A549 treated with GW870086 at 1 μM for 4 hours (cell line): Measurements from ENCODE around the gene EGR1. TPM values are rescaled to one million over a fixed set of nuclear protein-coding genes. Genes with fewer than 3 reads are reported as not detected.

Source experiments
- total RNA-seq: library from RNA; stranded (reverse); fragments of 200-300 nt; extraction: Qiagen RNA extraction; gene quantifications from 5 replicates; pipeline ENCODE4 v1.2.3, GENCODE V29; 2022; ENCODE audit warnings: low read depth

The EGR1 gene
- total RNA-seq = 8.5 to 13.4 TPM (median 10.9 TPM) in 5 replicates

GRCh38 chr5:138465261-138466124, at the start of gene EGR1:
TSS of gene EGR1 (plus strand) at chr5:138465479. CDS start at chr5:138465762, 283 bp downstream.

GRCh38 chr5:138438724-138439476, 26.4 kb upstream of the EGR1 start, which contains the start of gene REEP2:
TSS of gene REEP2 (plus strand) at chr5:138439057. CDS start at chr5:138439209, 152 bp downstream.

Other genes starting within 250 kb of the EGR1 start
- gene GFRA3, start 190.9 kb upstream of the EGR1 start, total RNA-seq = 0.06 to 0.11 TPM in 2 of 5 replicates, not detected in the others
- gene CDC25C, start 133.7 kb upstream of the EGR1 start, total RNA-seq = 8.6 to 11.7 TPM (median 10.5 TPM) in 5 replicates
- 18.4 to 23.9 TPM (median 21.3 TPM) in 5 replicates for gene FAM53C, start 127.2 kb upstream of the EGR1 start, total RNA-seq
- gene KDM3B, start 112.8 kb upstream of the EGR1 start, total RNA-seq = 34.9 to 45.4 TPM (median 40.0 TPM) in 5 replicates
- 6.1 to 7.7 TPM (median 6.9 TPM) in 5 replicates for gene REEP2, start 26.4 kb upstream of the EGR1 start, total RNA-seq
- gene ETF1, start 77.8 kb downstream of the EGR1 start, total RNA-seq = 126 to 138 TPM (median 132 TPM) in 5 replicates
- 322 to 349 TPM (median 328 TPM) in 5 replicates for gene HSPA9, start 109.9 kb downstream of the EGR1 start, total RNA-seq